Dedifferentiated amniotic fluid mesenchymal stem cell (primary cell): ENCODE measurements around the gene DHX32.

Experiments used
- DNase-seq: peaks from one replicate; pipeline ENCODE4 v3.0.0-alpha.2; 2016; ENCODE audit errors: extremely low spot score

DHX32 gene

GRCh38 chr10:125849448-125849847 is 31.6 kb downstream of the DHX32 start:
- no peak for DNase-seq

DNA sequence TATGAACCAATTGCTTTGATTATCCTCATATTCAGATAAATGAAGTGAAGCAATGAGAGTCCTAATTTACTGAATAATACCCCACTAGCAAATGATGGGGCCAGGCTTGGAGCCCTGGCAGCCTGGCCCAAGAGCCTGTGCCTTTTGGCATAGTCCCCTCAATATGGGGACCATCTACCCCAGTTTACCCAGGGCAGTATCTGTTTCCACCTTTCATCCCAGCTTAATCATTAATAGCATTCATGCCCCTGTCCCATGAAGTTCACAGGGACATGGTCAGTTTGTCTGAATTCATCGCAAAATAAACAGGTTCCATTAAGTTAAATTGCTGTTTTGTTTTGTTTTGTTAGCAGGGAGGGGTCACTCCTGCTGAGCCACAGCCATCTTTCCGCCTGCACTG is 32.2 kb downstream of the DHX32 start:
- DNase-seq: no peak

DNA sequence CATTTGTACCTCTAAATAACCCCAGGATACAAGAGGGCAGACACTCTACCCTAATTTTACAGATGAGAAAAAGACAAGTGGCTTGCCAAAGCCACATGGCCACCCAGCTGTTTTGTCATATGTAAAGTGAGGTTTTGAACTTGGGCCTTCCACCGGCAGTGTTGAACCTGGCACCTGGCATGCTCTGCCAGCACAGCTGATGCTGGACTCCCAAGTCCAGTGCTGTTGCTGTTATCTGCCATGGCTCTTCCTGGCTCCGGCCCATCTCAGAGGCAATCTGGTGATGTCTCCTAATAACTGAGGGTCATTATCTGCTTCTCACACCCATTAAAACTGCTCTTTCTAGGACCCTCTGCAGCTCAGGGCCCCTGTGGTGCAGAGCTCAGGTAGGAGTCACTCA is 32.7 kb downstream of the DHX32 start:
- no peak for DNase-seq

DNA sequence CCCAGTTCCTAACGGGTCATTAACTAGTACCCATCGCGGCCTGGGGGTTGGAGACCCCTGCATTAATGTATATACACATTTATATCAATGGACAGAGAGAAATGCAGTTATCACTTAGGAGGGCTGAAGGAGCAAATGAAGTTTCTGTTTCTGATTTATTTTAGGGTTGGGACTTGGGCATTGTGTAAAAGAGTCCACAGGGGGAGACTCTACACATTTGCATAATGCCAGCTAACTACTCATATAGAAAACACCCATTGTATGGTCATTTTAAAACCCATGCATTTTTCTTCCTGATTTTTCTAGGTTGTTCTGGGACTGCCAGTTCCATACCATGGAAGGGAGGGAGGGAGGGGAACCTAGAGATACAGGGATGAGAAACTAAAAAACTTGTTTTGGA is 34.2 kb downstream of the DHX32 start:
- no peak for DNase-seq

- DNase-seq: no peak
Measured at GRCh38 chr10:125845617-125846016, 35.5 kb downstream of the DHX32 start.

DNA sequence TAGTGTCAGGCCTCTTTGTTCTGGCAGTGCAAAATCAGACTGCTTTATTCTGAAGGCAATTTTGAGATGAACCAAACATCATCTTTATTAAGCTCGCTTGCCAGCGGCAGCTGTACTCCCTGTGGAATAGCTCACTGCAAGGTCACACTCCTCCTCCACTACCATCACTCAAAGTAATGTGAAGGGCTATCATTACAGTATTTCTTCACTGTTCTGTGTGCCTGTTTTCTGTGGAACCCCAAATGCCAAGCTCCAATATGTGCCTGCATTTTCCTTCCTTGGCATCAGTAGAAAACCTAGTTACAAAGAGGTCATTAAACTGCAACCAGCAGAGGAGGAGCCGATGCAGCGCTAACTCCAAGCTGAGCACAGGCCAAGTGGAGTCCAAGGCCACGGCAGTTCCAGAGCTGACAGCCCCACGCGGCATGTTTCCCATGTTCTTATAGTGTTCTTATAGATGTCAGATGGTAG is 36.3 kb downstream of the DHX32 start:
- DNase-seq: no peak

DNA sequence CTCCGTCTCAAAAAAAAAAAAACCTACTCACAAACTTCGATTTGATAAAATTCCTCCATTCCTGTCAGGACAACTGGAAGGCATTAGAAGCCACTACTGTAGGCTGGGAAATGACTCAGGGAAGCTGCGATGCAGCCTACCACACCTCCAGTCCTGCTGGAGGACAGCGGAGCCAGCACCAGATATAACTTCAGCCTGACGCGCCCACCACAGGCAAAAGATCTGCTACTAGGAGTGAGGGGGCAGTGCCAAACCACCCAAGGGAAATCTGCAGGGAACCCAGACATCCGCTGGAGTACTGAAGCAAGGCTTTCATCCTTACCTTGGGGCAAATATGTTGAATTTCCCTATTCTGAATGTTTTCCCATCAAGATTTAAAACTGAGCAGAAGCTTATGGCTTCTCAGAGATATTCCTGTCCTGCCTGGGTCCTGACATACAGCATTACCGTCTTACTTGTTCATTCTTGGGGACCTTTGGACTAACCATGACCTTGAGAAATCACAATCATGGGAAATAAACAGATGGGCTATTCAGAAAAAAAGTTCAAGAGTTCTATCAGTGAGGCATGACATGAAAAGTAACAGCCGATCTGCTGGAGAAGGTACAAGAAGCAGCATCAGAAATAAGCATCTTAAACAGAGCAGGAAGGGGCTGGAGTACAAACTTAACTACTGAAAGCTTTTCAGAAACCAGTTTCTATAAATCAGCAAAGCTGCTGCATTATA is 37.3 kb downstream of the DHX32 start:
- DNase-seq: no peak

GRCh38 chr10:125840955-125841354 is 40.1 kb downstream of the DHX32 start:
- no peak for DNase-seq

GRCh38 chr10:125840406-125840805 is 40.7 kb downstream of the DHX32 start:
- DNase-seq: no peak

GRCh38 chr10:125838802-125839575 is 42.1 kb downstream of the DHX32 start:
- DNase-seq: no peak

GRCh38 chr10:125836746-125837145 is 44.3 kb downstream of the DHX32 start:
- DNase-seq: no peak

- no peak for DNase-seq
Measured at GRCh38 chr10:125828311-125828710, 52.8 kb downstream of the DHX32 start.

GRCh38 chr10:125827133-125827532 is 54.0 kb downstream of the DHX32 start:
- no peak for DNase-seq

GRCh38 chr10:125824736-125825135 is 56.4 kb downstream of the DHX32 start:
- no peak for DNase-seq

- DNase-seq: no peak
Measured at GRCh38 chr10:125823663-125824251, 57.3 kb downstream of the DHX32 start.

- DNase-seq: peak; percentile 84
Measured at GRCh38 chr10:125822878-125823662, 58.0 kb downstream of the DHX32 start, which contains the start of the genes BCCIP and UROS. TSS of gene BCCIP (plus strand) at chr10:125823546. CDS start at chr10:125823558, 12 bp downstream. TSS of gene UROS (minus strand) at chr10:125823258. CDS start at chr10:125816499, 6,759 bp downstream.

DNA sequence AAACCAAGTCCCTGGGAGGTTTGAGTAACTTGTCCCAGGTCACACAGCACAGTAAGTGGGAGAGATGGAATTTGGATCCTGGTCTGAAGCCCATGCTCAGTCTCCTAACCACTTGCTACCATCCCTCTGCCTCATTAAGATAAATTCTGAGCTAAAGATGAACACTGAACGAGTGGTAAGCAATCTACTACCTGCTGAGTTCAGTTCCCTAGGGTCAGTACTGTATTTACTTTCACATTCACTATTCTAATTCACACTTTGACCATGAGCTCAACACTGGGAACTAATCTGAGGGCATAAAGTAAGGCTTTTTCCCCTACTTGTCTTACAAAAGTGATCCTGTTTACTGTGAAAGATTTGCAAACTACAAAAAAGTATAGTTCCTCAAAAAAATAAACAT is 60.4 kb downstream of the DHX32 start:
- no peak for DNase-seq

DNA sequence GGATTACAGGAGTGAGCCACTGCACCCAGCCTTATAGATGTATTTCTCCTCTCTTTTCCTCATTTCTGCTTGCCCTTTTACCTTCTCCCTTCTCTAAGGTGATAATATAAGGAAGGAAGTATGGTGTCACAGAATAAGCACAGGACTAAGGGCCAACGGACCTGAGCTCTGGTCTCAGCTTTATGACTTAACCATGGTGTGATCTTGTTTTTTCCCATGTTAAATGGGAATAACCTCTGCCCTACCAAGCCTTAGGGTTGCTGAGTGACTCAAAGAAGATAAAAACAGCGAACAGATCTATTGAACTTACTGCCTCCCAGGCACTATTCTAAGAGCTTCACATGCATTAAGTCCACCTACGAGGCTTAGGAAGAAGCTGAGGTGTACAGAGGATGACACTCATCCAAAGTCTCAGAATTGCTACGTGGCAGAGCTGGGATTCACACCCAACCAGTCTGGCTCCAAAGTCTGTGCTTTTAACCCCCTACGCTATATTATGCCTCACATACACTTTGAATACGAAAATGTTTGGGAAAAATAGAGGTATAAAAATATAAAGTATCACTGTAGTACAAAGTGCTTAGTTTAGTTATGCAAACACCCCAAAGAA is 63.6 kb downstream of the DHX32 start:
- no peak for DNase-seq

DNA sequence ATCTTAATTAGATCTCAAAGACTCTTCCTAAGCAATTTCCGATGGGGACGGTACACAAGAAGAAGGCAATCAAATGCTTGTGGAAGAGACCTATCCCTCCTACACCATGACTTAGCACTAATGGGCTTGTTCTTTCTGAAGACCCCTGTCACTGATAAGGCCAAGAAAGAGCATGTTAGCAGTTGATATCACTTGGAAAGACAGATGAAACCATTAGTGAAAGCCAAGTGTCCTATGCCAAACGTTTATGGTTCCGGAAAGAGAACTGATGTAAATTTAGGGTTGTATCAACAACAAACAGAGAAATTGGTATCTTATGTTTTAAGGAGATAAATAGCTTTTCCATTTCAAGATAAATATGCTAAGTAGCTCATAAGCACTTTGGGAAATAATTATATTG is 64.5 kb downstream of the DHX32 start:
- no peak for DNase-seq

- DNase-seq: no peak
Measured at GRCh38 chr10:125815764-125816163, 65.3 kb downstream of the DHX32 start.

DNA sequence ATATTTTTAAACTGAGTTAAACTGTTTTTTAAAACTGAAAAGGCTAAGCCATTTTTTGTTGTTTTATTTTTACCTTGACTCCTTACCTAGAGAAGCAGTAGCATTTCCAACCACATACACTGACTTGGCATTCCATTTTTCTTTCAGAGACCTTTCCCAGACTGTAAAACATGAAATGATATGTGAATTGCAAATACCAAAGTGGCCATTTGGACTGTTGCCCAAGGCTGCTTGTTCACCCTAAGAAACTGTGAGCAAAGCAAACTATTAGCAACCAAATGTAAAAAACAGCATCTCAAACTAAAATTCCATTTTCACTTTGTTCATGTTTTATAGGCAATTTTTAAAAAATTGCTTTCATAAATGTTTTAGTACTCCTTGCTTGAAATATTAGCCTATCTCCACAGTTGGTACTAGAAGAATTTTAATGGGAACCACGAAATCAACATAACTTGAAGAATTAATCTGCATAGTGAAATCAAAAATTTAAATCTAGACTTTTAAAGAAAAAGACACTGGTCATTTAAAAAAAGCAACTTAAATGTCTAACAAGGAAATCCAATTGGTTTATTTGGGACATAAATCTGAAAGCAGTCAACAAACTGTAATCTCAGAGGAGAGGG is 68.9 kb downstream of the DHX32 start:
- DNase-seq: peak; percentile 30
